ENCODE results near the gene IGFBP6. TPM values are rescaled to one million over a fixed set of nuclear protein-coding genes. Genes with fewer than 3 reads are reported as not detected.
A peak's percentile ranks its signal among the peaks of the same experiment; 100 is the strongest.

IGFBP6 gene
- polyA plus RNA-seq, 1 of the 3 experiments (the other 2 are of a cell fraction), result 570 TPM

- Histone ChIP-seq H3K4me2 (peak overlapping the region; percentile 100), H3K27me3 (ENCODE audit: insufficient read depth) (no peaks in the 10 kb centered on the region), H3K27ac (ENCODE audit: low read depth in 2 of 2, low read length in 1 of 2) (peak overlapping the region in 1 of 2 experiments; percentile 98; a peak in 3 of 4 replicates), H3K36me3 (replicated peaks in 1 of 2; ENCODE audit: control insufficient read depth in 1 of 2, insufficient read depth in 2 of 2, low read length in 1 of 2) (peaks cover 6 to 8% of the 10 kb centered on the region in 2 experiments), H3K4me3 (ENCODE audit: low read depth in 2 of 2, low read length in 1 of 2) (peak overlapping the region; percentile 62 to 78), H3K4me1 (ENCODE audit: control insufficient read depth in 1 of 2, insufficient read depth in 2 of 2, low read depth in 1 of 2, low read length in 1 of 2) (peaks cover 10 to 21% of the 10 kb centered on the region in 2 experiments; a peak in 2 of 4 replicates), H3F3A (replicated peaks; ENCODE audit: insufficient read depth) (peaks cover 30% of the 10 kb centered on the region), H3K9me2 (no peaks in the 10 kb centered on the region), H3K79me2 (ENCODE audit: insufficient read depth) (peaks cover 10% of the 10 kb centered on the region; the same call in 1 of the 2 replicates), H4K20me1 (ENCODE audit: insufficient read depth) (no peaks in the 10 kb centered on the region), H3K9ac (peak overlapping the region; percentile 81), H2AFZ (ENCODE audit: low read depth) (peak overlapping the region; percentile 74), H3K9me3 (no peaks in the 10 kb centered on the region)
- DNase-seq, result no peak
- ChIA-PET POLR2A (interaction anchor here (1.2 kb wide), 1 partner anchor 17 kb away, joined by 10 read pairs; the partner anchor contains the start of gene SPRYD3), CTCF (interaction anchor here (1.4 to 7.6 kb wide), 4 partner anchors 19 to 43 kb away, joined by 3 to 385 read pairs (median 30); partner anchors contain the start of gene SPRYD3)
- WGBS (ENCODE audit: low lambda C conversion rate), result 94% methylated on average over 9 of the region's 9 CpGs
- no peak for TF ChIP-seq MAX (IDR thresholded peaks at IDR 0.05; ENCODE audit: low read depth)
- no peak for TF ChIP-seq ZBTB33 (IDR thresholded peaks at IDR 0.05; ENCODE audit: borderline replicate concordance, low read depth)
- TF ChIP-seq SIN3A (IDR thresholded peaks at IDR 0.05; ENCODE audit: borderline replicate concordance, low read depth, low read length), result no peak
- no peak for TF ChIP-seq MEF2A (IDR thresholded peaks at IDR 0.05; ENCODE audit: borderline replicate concordance, low read depth)
- no peak for TF ChIP-seq RFX5 (IDR thresholded peaks at IDR 0.05; ENCODE audit: low read length)
- TF ChIP-seq IRF3 (IDR thresholded peaks at IDR 0.05; ENCODE audit: low read depth, low read length), result no peak
- no peak for TF ChIP-seq GATA2 (CRISPR knock-in tag; IDR thresholded peaks at IDR 0.05)
- no peak for TF ChIP-seq MXI1 (IDR thresholded peaks at IDR 0.05; ENCODE audit: low read depth, low read length)
- no peak for TF ChIP-seq POLR2AphosphoS5 (IDR thresholded peaks at IDR 0.05; ENCODE audit: low read depth, low read length)
- no peak for TF ChIP-seq PBX3 (IDR thresholded peaks at IDR 0.05)
- no peak for TF ChIP-seq RCOR1 (IDR thresholded peaks at IDR 0.05; ENCODE audit: low read length)
- no peak for TF ChIP-seq USF2 (IDR thresholded peaks at IDR 0.05; ENCODE audit: borderline replicate concordance, low read depth, low read length)
- TF ChIP-seq NRF1 (IDR thresholded peaks at IDR 0.05; ENCODE audit: low read depth, low read length), result no peak
- TF ChIP-seq FOXM1 (IDR thresholded peaks at IDR 0.05; ENCODE audit: low read depth), result no peak
- no peak for TF ChIP-seq FOSL2 (IDR thresholded peaks at IDR 0.05; ENCODE audit: borderline replicate concordance, low read depth)
- no peak for TF ChIP-seq SMC3 (IDR thresholded peaks at IDR 0.05; ENCODE audit: low read depth, low read length)
- no peak for TF ChIP-seq CHD2 (IDR thresholded peaks at IDR 0.05; ENCODE audit: low read length, partially characterized antibody)
- no peak for TF ChIP-seq ELF1 (IDR thresholded peaks at IDR 0.05)
These were observed 708 bp upstream of the IGFBP6 start for GRCh38 chr12:53096759-53097158.

Measured in SK-N-SH (cell line).